ENCODE results near the gene SHISAL2B.
"Not testable (repeated sequence)": the region's sequence is repeated elsewhere in the genome, so short reads cannot be mapped to it uniquely, and the experiment has no call there.

The SHISAL2B gene

GRCh38 chr5:64690104-64690416 lies 243 bp upstream of the SHISAL2B start:
- peak overlapping the region; percentile 94 for H2BK5ac ChIP-seq (ENCODE audit: low read length)
- peak overlapping the region; percentile 97 for H2BK15ac ChIP-seq (ENCODE audit: low read length)
- H3K9ac ChIP-seq (ENCODE audit: low read depth, low read length, poor library complexity) = peak overlapping the region; percentile 92
- H3K23ac ChIP-seq (ENCODE audit: low read depth, low read length, poor library complexity) = peak overlapping the region; percentile 82
- H3K18ac ChIP-seq (ENCODE audit: low read length) = peak overlapping the region; percentile 99
- H2AFZ ChIP-seq (ENCODE audit: low read length) = peak overlapping the region; percentile 92
- no peaks in the 10 kb centered on the region for H3K9me3 ChIP-seq (replicated peaks in 1 of 2; ENCODE audit: control insufficient read depth in 2 of 2, insufficient read depth in 1 of 2, low read depth in 1 of 2, low read length in 2 of 2)
- no peak overlapping the region for H3K14ac ChIP-seq (ENCODE audit: low read length)
- peak overlapping the region; percentile 92 for H3K4me2 ChIP-seq (ENCODE audit: insufficient read depth, low read length, poor library complexity, severe bottlenecking)
- H3K4me1 ChIP-seq (ENCODE audit: control insufficient read depth in 2 of 2, insufficient read depth in 1 of 2, low read depth in 1 of 2, low read length in 2 of 2) = peaks cover 0 to 5% of the 10 kb centered on the region in 2 donors
- no peak for DNase-seq (ENCODE audit: low spot score)
- H2BK12ac ChIP-seq (ENCODE audit: low read length) = peak overlapping the region; percentile 65
- H3K4me3 ChIP-seq (ENCODE audit: low read length in 2 of 2) = peak overlapping the region; percentile 37 to 83
- H4K8ac ChIP-seq (ENCODE audit: low read depth, low read length) = no peak overlapping the region
- H3K27ac ChIP-seq (replicated peaks; ENCODE audit: low read length) = peak overlapping the region; percentile 68
- no peaks in the 10 kb centered on the region for H3K36me3 ChIP-seq (replicated peaks in 1 of 2; ENCODE audit: control insufficient read depth in 2 of 2, insufficient read depth in 2 of 2, low read length in 2 of 2)
- peaks cover 0 to 90% (median 0%) of the 10 kb centered on the region in 3 experiments for H3K27me3 ChIP-seq (ENCODE audit: control insufficient read depth in 3 of 3, insufficient read depth in 3 of 3, low read depth in 1 of 3, low read length in 3 of 3)
- no peaks in the 10 kb centered on the region for H3K79me1 ChIP-seq (ENCODE audit: low read depth, low read length)
- peak overlapping the region; percentile 74 for H4K91ac ChIP-seq (ENCODE audit: low read depth, low read length, poor library complexity)
- no peak overlapping the region for H2BK120ac ChIP-seq (ENCODE audit: low read depth, low read length)
- H3K4ac ChIP-seq (ENCODE audit: low read length) = no peak overlapping the region
- H2AK5ac ChIP-seq (ENCODE audit: low read depth, low read length) = peak overlapping the region; percentile 29
- no CpG with 5 or more reads among the region's 9 CpGs for WGBS, 2 donors (ENCODE audit: extremely low coverage in 2 of 2, insufficient read length in 2 of 2, insufficient replicate concordance in 1 of 2)

GRCh38 chr5:64691291-64691690 lies 988 bp downstream of the SHISAL2B start:
- Histone ChIP-seq H3K18ac (ENCODE audit: low read length) (no peak overlapping the region), H3K27me3 (ENCODE audit: control insufficient read depth in 3 of 3, insufficient read depth in 3 of 3, low read depth in 1 of 3, low read length in 3 of 3) (peaks cover 0 to 81% (median 0%) of the 10 kb centered on the region in 3 experiments), H3K4me2 (ENCODE audit: insufficient read depth, low read length, poor library complexity, severe bottlenecking) (peak overlapping the region; percentile 92), H3K4me1 (ENCODE audit: control insufficient read depth in 2 of 2, insufficient read depth in 1 of 2, low read depth in 1 of 2, low read length in 2 of 2) (peaks cover 0 to 3% of the 10 kb centered on the region in 2 donors), H3K4ac (ENCODE audit: low read length) (no peak overlapping the region), H3K79me1 (ENCODE audit: low read depth, low read length) (no peaks in the 10 kb centered on the region), H3K9ac (ENCODE audit: low read depth, low read length, poor library complexity) (peak overlapping the region; percentile 12), H2AFZ (ENCODE audit: low read length) (peak overlapping the region; percentile 92), H4K8ac (ENCODE audit: low read depth, low read length) (no peak overlapping the region), H3K27ac (replicated peaks; ENCODE audit: low read length) (peak overlapping the region; percentile 68), H2BK5ac (ENCODE audit: low read length) (no peak overlapping the region), H2BK120ac (ENCODE audit: low read depth, low read length) (no peak overlapping the region), H3K9me3 (replicated peaks in 1 of 2; ENCODE audit: control insufficient read depth in 2 of 2, insufficient read depth in 1 of 2, low read depth in 1 of 2, low read length in 2 of 2) (no peaks in the 10 kb centered on the region), H3K4me3 (ENCODE audit: low read length in 2 of 2) (no peak overlapping the region), H3K36me3 (replicated peaks in 1 of 2; ENCODE audit: control insufficient read depth in 2 of 2, insufficient read depth in 2 of 2, low read length in 2 of 2) (peaks cover 0 to 2% of the 10 kb centered on the region in 2 donors), H3K23ac (ENCODE audit: low read depth, low read length, poor library complexity) (no peak overlapping the region), H2BK12ac (ENCODE audit: low read length) (no peak overlapping the region), H2BK15ac (ENCODE audit: low read length) (no peak overlapping the region), H2AK5ac (ENCODE audit: low read depth, low read length) (no peak overlapping the region), H4K91ac (ENCODE audit: low read depth, low read length, poor library complexity) (no peak overlapping the region), H3K14ac (ENCODE audit: low read length) (no peak overlapping the region)
- WGBS, 2 donors (ENCODE audit: extremely low coverage in 2 of 2, insufficient read length in 2 of 2, insufficient replicate concordance in 1 of 2) = no CpG with 5 or more reads among the region's 3 CpGs
- peak; percentile 31 for DNase-seq (ENCODE audit: low spot score)

GRCh38 chr5:64693636-64694035 lies 3.3 kb downstream of the SHISAL2B start:
- Histone ChIP-seq H3K27ac (replicated peaks; ENCODE audit: low read length) (no peak overlapping the region), H3K36me3 (replicated peaks in 1 of 2; ENCODE audit: control insufficient read depth in 2 of 2, insufficient read depth in 2 of 2, low read length in 2 of 2) (peaks cover 0 to 2% of the 10 kb centered on the region in 2 donors), H3K23ac (ENCODE audit: low read depth, low read length, poor library complexity) (no peak overlapping the region), H2BK12ac (ENCODE audit: low read length) (no peak overlapping the region), H4K91ac (ENCODE audit: low read depth, low read length, poor library complexity) (no peak overlapping the region), H3K9ac (ENCODE audit: low read depth, low read length, poor library complexity) (no peak overlapping the region), H2AK5ac (ENCODE audit: low read depth, low read length) (no peak overlapping the region), H3K79me1 (ENCODE audit: low read depth, low read length) (no peaks in the 10 kb centered on the region), H3K9me3 (replicated peaks in 1 of 2; ENCODE audit: control insufficient read depth in 2 of 2, insufficient read depth in 1 of 2, low read depth in 1 of 2, low read length in 2 of 2) (no peaks in the 10 kb centered on the region), H3K27me3 (ENCODE audit: control insufficient read depth in 3 of 3, insufficient read depth in 3 of 3, low read depth in 1 of 3, low read length in 3 of 3) (peaks cover 0 to 57% (median 0%) of the 10 kb centered on the region in 3 experiments), H4K8ac (ENCODE audit: low read depth, low read length) (no peak overlapping the region), H3K4me1 (ENCODE audit: control insufficient read depth in 2 of 2, insufficient read depth in 1 of 2, low read depth in 1 of 2, low read length in 2 of 2) (peaks cover 0 to 3% of the 10 kb centered on the region in 2 donors), H3K4ac (ENCODE audit: low read length) (no peak overlapping the region), H3K14ac (ENCODE audit: low read length) (no peak overlapping the region), H3K4me3 (ENCODE audit: low read length in 2 of 2) (no peak overlapping the region), H3K4me2 (ENCODE audit: insufficient read depth, low read length, poor library complexity, severe bottlenecking) (no peak overlapping the region), H3K18ac (ENCODE audit: low read length) (no peak overlapping the region), H2BK15ac (ENCODE audit: low read length) (no peak overlapping the region), H2AFZ (ENCODE audit: low read length) (no peak overlapping the region), H2BK5ac (ENCODE audit: low read length) (no peak overlapping the region), H2BK120ac (ENCODE audit: low read depth, low read length) (no peak overlapping the region)
- no CpG with 5 or more reads among the region's 2 CpGs for WGBS, 2 donors (ENCODE audit: extremely low coverage in 2 of 2, insufficient read length in 2 of 2, insufficient replicate concordance in 1 of 2)
- no peak for DNase-seq (ENCODE audit: low spot score)

- not testable (repeated sequence) for H3K4me1 ChIP-seq (ENCODE audit: control insufficient read depth in 2 of 2, insufficient read depth in 1 of 2, low read depth in 1 of 2, low read length in 2 of 2); H3K9ac ChIP-seq (ENCODE audit: low read depth, low read length, poor library complexity); H3K14ac ChIP-seq (ENCODE audit: low read length); DNase-seq (ENCODE audit: low spot score); H3K9me3 ChIP-seq (replicated peaks in 1 of 2; ENCODE audit: control insufficient read depth in 2 of 2, insufficient read depth in 1 of 2, low read depth in 1 of 2, low read length in 2 of 2); H4K91ac ChIP-seq (ENCODE audit: low read depth, low read length, poor library complexity); H2BK5ac ChIP-seq (ENCODE audit: low read length); H2AK5ac ChIP-seq (ENCODE audit: low read depth, low read length); H3K4ac ChIP-seq (ENCODE audit: low read length); H2AFZ ChIP-seq (ENCODE audit: low read length); H3K36me3 ChIP-seq (replicated peaks in 1 of 2; ENCODE audit: control insufficient read depth in 2 of 2, insufficient read depth in 2 of 2, low read length in 2 of 2); H3K18ac ChIP-seq (ENCODE audit: low read length); H3K4me2 ChIP-seq (ENCODE audit: insufficient read depth, low read length, poor library complexity, severe bottlenecking); H3K27ac ChIP-seq (replicated peaks; ENCODE audit: low read length); H3K23ac ChIP-seq (ENCODE audit: low read depth, low read length, poor library complexity); H2BK120ac ChIP-seq (ENCODE audit: low read depth, low read length); H3K79me1 ChIP-seq (ENCODE audit: low read depth, low read length); H4K8ac ChIP-seq (ENCODE audit: low read depth, low read length); H2BK12ac ChIP-seq (ENCODE audit: low read length); H3K4me3 ChIP-seq (ENCODE audit: low read length in 2 of 2); H2BK15ac ChIP-seq (ENCODE audit: low read length)
- H3K27me3 ChIP-seq (ENCODE audit: control insufficient read depth in 3 of 3, insufficient read depth in 3 of 3, low read depth in 1 of 3, low read length in 3 of 3) = peaks cover 0 to 29% (median 2%) of the 10 kb centered on the region in 3 experiments
- WGBS, 2 donors (ENCODE audit: extremely low coverage in 2 of 2, insufficient read length in 2 of 2, insufficient replicate concordance in 1 of 2) = no CpG with 5 or more reads among the region's 7 CpGs
Observed at GRCh38 chr5:64696414-64696813, 6.1 kb downstream of the SHISAL2B start.

Measured in neuronal stem cell (in vitro differentiated cells).